ENCODE data around the gene ARHGAP25.

Gene ARHGAP25

GRCh38 chr2:68863996-68864395, 129.4 kb downstream of the ARHGAP25 start:
- no peak for DNase-seq (ENCODE audit: low read depth)

- no peak for DNase-seq (ENCODE audit: low read depth)
Observed at GRCh38 chr2:68865108-68865507, 130.5 kb downstream of the ARHGAP25 start.

GRCh38 chr2:68870215-68870614, 135.6 kb downstream of the ARHGAP25 start:
- no peak for DNase-seq (ENCODE audit: low read depth)

GRCh38 chr2:68871159-68871764, 136.7 kb downstream of the ARHGAP25 start, which contains the start of gene BMP10:
Gene BMP10, minus strand, starts transcription at chr2:68871397. Its CDS starts 39 bp downstream, at chr2:68871358.
- no peak for DNase-seq (ENCODE audit: low read depth)
